ENCODE data around the gene AKAIN1. TPM values are rescaled to one million over a fixed set of nuclear protein-coding genes. Genes with fewer than 3 reads are reported as not detected.

The AKAIN1 gene
- total and polyA plus RNA-seq, 2 of the 8 experiments (the other 6 are each of a cell fraction or from before 2014, with no cell fraction given): not detected

DNA sequence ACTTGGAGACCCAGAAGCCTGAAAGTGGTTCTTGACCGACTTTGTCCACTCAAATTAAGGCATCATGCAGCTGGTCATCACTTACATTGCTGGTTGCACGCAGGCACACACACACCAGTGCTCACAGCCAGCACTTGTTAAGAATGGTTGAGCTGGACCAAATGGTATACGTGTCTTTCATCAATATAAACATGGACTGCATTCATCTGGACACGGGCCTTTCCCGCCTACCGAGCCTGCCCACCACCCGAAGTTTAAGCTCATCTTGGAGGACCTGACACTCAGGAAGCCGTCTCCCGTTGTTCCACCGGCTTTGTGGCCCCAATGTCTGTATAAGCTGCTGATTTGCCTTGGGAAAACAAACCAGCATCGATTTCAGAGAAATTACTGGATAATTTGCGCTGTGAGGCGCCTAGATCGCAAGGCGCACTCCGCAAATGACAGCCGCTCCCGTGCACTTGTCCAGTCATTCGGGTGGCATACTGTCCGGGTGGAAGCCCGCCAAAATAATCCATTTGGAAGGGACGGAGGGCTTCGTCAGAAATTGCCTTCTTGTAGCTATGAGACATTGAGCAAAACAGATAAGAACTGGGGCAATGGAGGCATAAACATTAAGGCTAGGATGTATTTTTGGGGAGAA lies 40.1 kb upstream of the AKAIN1 start (continued):
- TF ChIP-seq BRCA1 (IDR thresholded peaks at IDR 0.05; ENCODE audit: low read depth, low read length) (no peak), KDM4A (IDR thresholded peaks at IDR 0.05; ENCODE audit: low read depth, low read length, severe bottlenecking) (no peak)
- TF ChIP-seq, protein P1, sequence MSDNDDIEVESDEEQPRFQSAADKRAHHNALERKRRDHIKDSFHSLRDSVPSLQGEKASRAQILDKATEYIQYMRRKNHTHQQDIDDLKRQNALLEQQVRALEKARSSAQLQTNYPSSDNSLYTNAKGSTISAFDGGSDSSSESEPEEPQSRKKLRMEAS (IDR thresholded peaks at IDR 0.05): peak; percentile 15; the same call in 1 of the 2 replicates
